IPS DF 6.9 (cell line): ENCODE results near the gene SYNJ1.
"Not testable (repeated sequence)": the region's sequence is repeated elsewhere in the genome, so short reads cannot be mapped to it uniquely, and the experiment has no call there.

Experiments
- DNase-seq: peaks from one replicate; pipeline ENCODE4 v3.0.0-alpha.2; 2013; ENCODE audit warnings: low read depth, low spot score
- H3K27ac ChIP-seq: one replicate; pipeline ENCODE4 v1.5.1; 2013; ENCODE audit warnings: low read length, control low read depth
- H3K27me3 ChIP-seq: 2 replicates; pipeline ENCODE4 v1.6.1; 2013; ENCODE audit warnings: mild to moderate bottlenecking, low read length; ENCODE audit not compliant: control insufficient read depth, insufficient read depth
- H3K36me3 ChIP-seq: 2 replicates; pipeline ENCODE4 v1.6.1; 2013; ENCODE audit warnings: low read length; ENCODE audit not compliant: control insufficient read depth, insufficient read depth
- H3K4me1 ChIP-seq: 2 replicates; pipeline ENCODE4 v1.6.1; 2013; ENCODE audit warnings: low read length; ENCODE audit not compliant: control insufficient read depth, insufficient read depth
- H3K4me3 ChIP-seq: 2 replicates; pipeline ENCODE4 v1.5.1; 2013; ENCODE audit warnings: mild to moderate bottlenecking, low read length
- H3K9me3 ChIP-seq: 2 replicates; pipeline ENCODE4 v1.6.1; 2013; ENCODE audit warnings: low read length, inconsistent platforms; ENCODE audit not compliant: control insufficient read depth, insufficient read depth
- WGBS: extraction: QIAGEN DNeasy Blood & Tissue Kit; methylation state at CpG from one replicate; pipeline ENCODE4 v1.1.7; 2013; ENCODE audit warnings: mixed read lengths, missing lambda C conversion rate; ENCODE audit not compliant: insufficient read length, insufficient coverage; 5-methylcytosine and 5-hydroxymethylcytosine counted together

SYNJ1 gene

GRCh38 chr21:32612999-32613337 is 114.8 kb downstream of the SYNJ1 start:
- WGBS: no CpG with 5 or more reads among the region's 15 CpGs
- no peaks in the 10 kb centered on the region for H3K36me3 ChIP-seq

GRCh38 chr21:32612075-32612998 is 115.5 kb downstream of the SYNJ1 start, which contains the start of gene CFAP298:
TSS of gene CFAP298 (minus strand) at chr21:32612377. CDS start at chr21:32612243, 134 bp downstream.
- Histone ChIP-seq H3K36me3 (no peaks in the 10 kb centered on the region), H3K9me3 (no peaks in the 10 kb centered on the region), H3K4me1 (no peaks in the 10 kb centered on the region), H3K4me3 (peak within 1 kb of the TSS; percentile 75), H3K27me3 (no peaks in the 10 kb centered on the region), H3K27ac (no peak within 1 kb of the TSS)
- peak; percentile 54 for DNase-seq
- no CpG with 5 or more reads among the region's 81 CpGs for WGBS

More at GRCh38 chr21:32612999-32613337, 114.8 kb downstream of the SYNJ1 start:
- H3K4me1 ChIP-seq: no peaks in the 10 kb centered on the region
- DNase-seq: no peak
- no peak overlapping the region for H3K27ac ChIP-seq
- H3K27me3 ChIP-seq: no peaks in the 10 kb centered on the region
- H3K9me3 ChIP-seq: no peaks in the 10 kb centered on the region
- peak overlapping the region; percentile 75; the same call in 1 of the 2 replicates for H3K4me3 ChIP-seq

GRCh38 chr21:32611471-32611997 is 116.3 kb downstream of the SYNJ1 start:
- WGBS: no CpG with 5 or more reads among the region's 28 CpGs
- DNase-seq: no peak
- Histone ChIP-seq H3K27ac (no peak overlapping the region), H3K36me3 (no peaks in the 10 kb centered on the region), H3K4me1 (no peaks in the 10 kb centered on the region), H3K9me3 (no peaks in the 10 kb centered on the region), H3K4me3 (peak overlapping the region; percentile 75), H3K27me3 (no peaks in the 10 kb centered on the region)

- not testable (repeated sequence) for H3K9me3 ChIP-seq
Observed at GRCh38 chr21:32610940-32611339, 116.9 kb downstream of the SYNJ1 start.

GRCh38 chr21:32608851-32609250 is 119.0 kb downstream of the SYNJ1 start:
- DNase-seq: no peak
- Histone ChIP-seq H3K27me3 (no peaks in the 10 kb centered on the region), H3K9me3 (no peaks in the 10 kb centered on the region), H3K4me1 (peaks cover 11% of the 10 kb centered on the region), H3K27ac (no peak overlapping the region), H3K4me3 (no peak overlapping the region), H3K36me3 (0 out of 2 replicates have a peak, but pooled peaks cover 3% of the 10 kb centered on the region)
- no CpG with 5 or more reads among the region's 5 CpGs for WGBS

More at GRCh38 chr21:32610940-32611339, 116.9 kb downstream of the SYNJ1 start:
- H3K27ac ChIP-seq, H3K36me3 ChIP-seq, H3K27me3 ChIP-seq, H3K4me3 ChIP-seq, DNase-seq, H3K4me1 ChIP-seq: not testable (repeated sequence)
- whole genome bisulfite sequencing: no CpG with 5 or more reads among the region's 17 CpGs

- Histone ChIP-seq H3K4me3 (no peak overlapping the region), H3K27me3 (no peaks in the 10 kb centered on the region), H3K27ac (peak overlapping the region; percentile 80), H3K4me1 (peaks cover 17% of the 10 kb centered on the region), H3K36me3 (peaks cover 9% of the 10 kb centered on the region), H3K9me3 (no peaks in the 10 kb centered on the region)
- DNase-seq: no peak
- no CpG with 5 or more reads among the region's 8 CpGs for WGBS
Observed at GRCh38 chr21:32605469-32605868, 122.3 kb downstream of the SYNJ1 start.

GRCh38 chr21:32604464-32604863 is 123.3 kb downstream of the SYNJ1 start:
- H3K36me3 ChIP-seq: peaks cover 14% of the 10 kb centered on the region
- no peaks in the 10 kb centered on the region for H3K27me3 ChIP-seq
- no peak overlapping the region for H3K27ac ChIP-seq
- H3K4me3 ChIP-seq: no peak overlapping the region
- no CpG with 5 or more reads among the region's 8 CpGs for WGBS
- H3K9me3 ChIP-seq: no peaks in the 10 kb centered on the region
- H3K4me1 ChIP-seq: peaks cover 17% of the 10 kb centered on the region
- peak; percentile 68 for DNase-seq

GRCh38 chr21:32603131-32603530 is 124.7 kb downstream of the SYNJ1 start:
- no CpG with 5 or more reads among the region's 8 CpGs for WGBS
- Histone ChIP-seq H3K4me1 (peaks cover 17% of the 10 kb centered on the region), H3K27me3 (no peaks in the 10 kb centered on the region), H3K4me3 (no peak overlapping the region), H3K27ac (no peak overlapping the region), H3K36me3 (peaks cover 14% of the 10 kb centered on the region), H3K9me3 (no peaks in the 10 kb centered on the region)
- no peak for DNase-seq

GRCh38 chr21:32602099-32602498 is 125.7 kb downstream of the SYNJ1 start:
- Histone ChIP-seq H3K36me3 (peaks cover 14% of the 10 kb centered on the region), H3K4me1 (peaks cover 17% of the 10 kb centered on the region), H3K27ac (no peak overlapping the region), H3K4me3 (no peak overlapping the region), H3K9me3 (no peaks in the 10 kb centered on the region), H3K27me3 (no peaks in the 10 kb centered on the region)
- no peak for DNase-seq
- no CpG with 5 or more reads among the region's 6 CpGs for WGBS

GRCh38 chr21:32599526-32599925 is 128.3 kb downstream of the SYNJ1 start:
- no peak overlapping the region for H3K27ac ChIP-seq
- H3K4me3 ChIP-seq: no peak overlapping the region
- H3K27me3 ChIP-seq: no peaks in the 10 kb centered on the region
- peaks cover 12% of the 10 kb centered on the region for H3K36me3 ChIP-seq
- H3K4me1 ChIP-seq: peaks cover 10% of the 10 kb centered on the region
- no peak for DNase-seq
- no peaks in the 10 kb centered on the region for H3K9me3 ChIP-seq
- no CpG with 5 or more reads among the region's 8 CpGs for WGBS
